RWPE2 (cell line): ENCODE measurements around the gene MAF.

Experiments used
- ATAC-seq: fragments of 200-7000 bp; cut with Tn5 transposase; 3 replicates; pipeline ENCODE4 v1.9.1; 2021; ENCODE audit warnings: low read depth
- DNase-seq: peaks from one replicate; pipeline ENCODE4 v3.0.0-alpha.2; 2020; ENCODE audit warnings: low spot score
- H3K27ac ChIP-seq: fragments of 450-650 bp; 2 replicates; pipeline ENCODE4 v1.5.1; 2017; ENCODE audit warnings: mild to moderate bottlenecking; ENCODE audit not compliant: poor library complexity, severe bottlenecking
- H3K27me3 ChIP-seq: fragments of 250-450 bp; sonication (Bioruptor Pico); 2 replicates; pipeline ENCODE4 v1.5.1; 2021; ENCODE audit warnings: mild to moderate bottlenecking, moderate library complexity; ENCODE audit not compliant: insufficient read depth, poor library complexity, severe bottlenecking
- H3K36me3 ChIP-seq: fragments of 250-450 bp; sonication (Bioruptor Pico); 2 replicates; pipeline ENCODE4 v1.5.1; 2020; ENCODE audit warnings: low read depth, mild to moderate bottlenecking, moderate library complexity
- H3K4me1 ChIP-seq: fragments of 250-450 bp; sonication (Bioruptor Pico); 2 replicates; pipeline ENCODE4 v1.5.1; 2021; ENCODE audit warnings: mild to moderate bottlenecking, moderate library complexity; ENCODE audit not compliant: insufficient read depth, poor library complexity, severe bottlenecking
- H3K4me3 ChIP-seq: fragments of 250-450 bp; sonication (Bioruptor Pico); 2 replicates; pipeline ENCODE4 v1.5.1; 2021; ENCODE audit warnings: mild to moderate bottlenecking, moderate library complexity; ENCODE audit not compliant: severe bottlenecking
- H3K9me3 ChIP-seq: fragments of 250-450 bp; sonication (Bioruptor Pico); 2 replicates; pipeline ENCODE4 v1.5.1; 2021; ENCODE audit warnings: mild to moderate bottlenecking, moderate library complexity; ENCODE audit not compliant: severe bottlenecking
- TF ChIP-seq, protein P1 (sequence below): fragments of 450-650 bp; IDR thresholded peaks from one replicate; pipeline ENCODE4 v1.5.1; 2017; ENCODE audit warnings: mild to moderate bottlenecking, moderate library complexity; ENCODE audit not compliant: poor library complexity, severe bottlenecking

MAF gene

GRCh38 chr16:79547085-79547484 is 53.5 kb downstream of the MAF start:
- ATAC-seq: no peak
- TF ChIP-seq, protein P1, sequence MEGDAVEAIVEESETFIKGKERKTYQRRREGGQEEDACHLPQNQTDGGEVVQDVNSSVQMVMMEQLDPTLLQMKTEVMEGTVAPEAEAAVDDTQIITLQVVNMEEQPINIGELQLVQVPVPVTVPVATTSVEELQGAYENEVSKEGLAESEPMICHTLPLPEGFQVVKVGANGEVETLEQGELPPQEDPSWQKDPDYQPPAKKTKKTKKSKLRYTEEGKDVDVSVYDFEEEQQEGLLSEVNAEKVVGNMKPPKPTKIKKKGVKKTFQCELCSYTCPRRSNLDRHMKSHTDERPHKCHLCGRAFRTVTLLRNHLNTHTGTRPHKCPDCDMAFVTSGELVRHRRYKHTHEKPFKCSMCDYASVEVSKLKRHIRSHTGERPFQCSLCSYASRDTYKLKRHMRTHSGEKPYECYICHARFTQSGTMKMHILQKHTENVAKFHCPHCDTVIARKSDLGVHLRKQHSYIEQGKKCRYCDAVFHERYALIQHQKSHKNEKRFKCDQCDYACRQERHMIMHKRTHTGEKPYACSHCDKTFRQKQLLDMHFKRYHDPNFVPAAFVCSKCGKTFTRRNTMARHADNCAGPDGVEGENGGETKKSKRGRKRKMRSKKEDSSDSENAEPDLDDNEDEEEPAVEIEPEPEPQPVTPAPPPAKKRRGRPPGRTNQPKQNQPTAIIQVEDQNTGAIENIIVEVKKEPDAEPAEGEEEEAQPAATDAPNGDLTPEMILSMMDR: no peak
- Histone ChIP-seq H3K27ac (no peak overlapping the region), H3K9me3 (peaks cover 2% of the 10 kb centered on the region), H3K4me1 (no peaks in the 10 kb centered on the region), H3K4me3 (no peak overlapping the region), H3K36me3 (no peaks in the 10 kb centered on the region), H3K27me3 (peaks cover 6% of the 10 kb centered on the region)
- no peak for DNase-seq
